Memory B cell (primary cell): Measurements from ENCODE around the gene PRPF40A.
A peak's percentile ranks its signal among the peaks of the same experiment; 100 is the strongest.

Experiments used
- ATAC-seq: fragments of 150-1000 bp; cut with Tn5 transposase; 2 replicates; pipeline ENCODE4 v1.10.0; 2021; ENCODE audit warnings: low read depth, mild to moderate bottlenecking, moderate library complexity
- DNase-seq, 2 donors: peaks; one replicate each; pipeline ENCODE4 v3.0.0; 2022; ENCODE audit warnings: low spot score in 2 of 2
- H3K27ac Mint-ChIP-seq: one replicate; pipeline ENCODE4 v1.8.0; 2022; ENCODE audit warnings: mild to moderate bottlenecking, moderate library complexity, mixed read lengths
- H3K27me3 Mint-ChIP-seq: one replicate; pipeline ENCODE4 v1.8.0; 2022; ENCODE audit warnings: mixed read lengths
- H3K36me3 Mint-ChIP-seq: one replicate; pipeline ENCODE4 v1.8.0; 2022; ENCODE audit warnings: mild to moderate bottlenecking, mixed read lengths
- H3K4me1 Mint-ChIP-seq: one replicate; pipeline ENCODE4 v1.8.0; 2022; ENCODE audit warnings: mixed read lengths
- H3K4me3 Mint-ChIP-seq: one replicate; pipeline ENCODE4 v1.8.0; 2022; ENCODE audit warnings: mild to moderate bottlenecking, moderate library complexity, mixed read lengths
- H3K9me3 Mint-ChIP-seq: one replicate; pipeline ENCODE4 v1.8.0; 2022; ENCODE audit warnings: mixed read lengths

PRPF40A gene

DNA sequence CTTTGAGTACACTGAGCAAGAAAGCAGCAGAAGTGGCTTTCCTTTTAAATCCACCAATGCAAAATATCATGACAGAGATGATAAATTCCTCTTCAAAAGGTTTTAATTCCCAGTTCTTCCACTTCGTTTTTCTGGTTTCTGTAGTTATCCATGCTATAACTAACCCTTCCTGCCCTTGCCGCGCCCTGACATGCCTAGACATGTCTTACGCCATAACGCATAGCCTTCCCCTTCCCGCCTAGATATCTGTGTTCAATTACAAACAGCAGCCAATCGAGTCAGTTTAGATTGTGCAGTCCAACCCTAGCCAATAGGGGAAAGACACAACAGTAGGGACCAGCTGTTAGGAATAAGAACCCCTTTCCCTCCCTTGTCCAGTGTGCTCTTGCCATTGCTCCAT, 16.1 kb downstream of the PRPF40A start:
- DNase-seq (no peak), ATAC-seq (no peak)
- Mint-ChIP-seq H3K27ac (no peak overlapping the region), H3K9me3 (no peaks in the 10 kb centered on the region), H3K27me3 (no peaks in the 10 kb centered on the region), H3K4me3 (no peak overlapping the region), H3K36me3 (peaks cover 19% of the 10 kb centered on the region), H3K4me1 (peaks cover 15% of the 10 kb centered on the region)

DNA sequence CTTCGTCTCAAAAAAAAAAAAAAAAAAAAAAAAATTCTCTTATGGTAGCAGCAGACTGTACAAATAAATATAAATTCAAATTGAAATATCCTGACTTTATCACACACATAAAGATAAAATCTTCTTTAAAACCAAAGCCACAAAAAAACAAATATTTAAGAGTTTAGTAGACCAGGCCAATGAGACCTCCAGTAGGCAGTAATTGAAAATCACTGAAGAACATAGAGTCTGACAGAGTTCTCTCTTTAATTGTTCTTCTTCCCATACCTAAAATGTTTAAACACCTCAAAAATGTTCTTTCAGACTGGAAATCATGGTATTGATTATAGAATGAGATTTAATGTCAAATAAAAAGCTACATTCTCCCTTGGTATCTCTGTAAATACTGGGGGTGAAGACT, 20.8 kb downstream of the PRPF40A start:
- DNase-seq (no peak), ATAC-seq (no peak)
- no peaks in the 10 kb centered on the region for H3K27me3 Mint-ChIP-seq
- no peak overlapping the region for H3K27ac Mint-ChIP-seq
- peaks cover 7% of the 10 kb centered on the region for H3K36me3 Mint-ChIP-seq
- H3K9me3 Mint-ChIP-seq, result no peaks in the 10 kb centered on the region
- H3K4me1 Mint-ChIP-seq, result peaks cover 14% of the 10 kb centered on the region
- no peak overlapping the region for H3K4me3 Mint-ChIP-seq

DNA sequence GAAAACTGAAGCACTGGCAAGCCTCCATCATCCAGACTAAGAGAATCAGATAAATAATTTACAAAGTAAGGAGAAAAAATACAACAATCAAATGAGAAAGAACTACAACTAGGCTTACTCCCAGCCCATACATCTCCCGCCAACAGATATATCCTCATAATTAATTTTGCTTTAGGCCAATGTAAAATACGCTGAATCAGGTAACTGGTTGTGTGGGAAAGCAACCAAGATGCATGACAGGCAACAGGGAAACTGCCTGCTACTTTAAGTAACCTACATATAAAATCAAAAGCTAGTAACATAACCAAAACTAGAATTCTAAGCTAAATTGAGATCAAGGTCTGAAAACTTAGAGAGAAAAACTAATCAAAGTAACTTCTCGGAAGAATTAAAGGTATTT, 21.5 kb downstream of the PRPF40A start:
- H3K9me3 Mint-ChIP-seq, result no peaks in the 10 kb centered on the region
- H3K27me3 Mint-ChIP-seq, result no peaks in the 10 kb centered on the region
- no peak overlapping the region for H3K27ac Mint-ChIP-seq
- H3K36me3 Mint-ChIP-seq, result peaks cover 3% of the 10 kb centered on the region
- no peak overlapping the region for H3K4me3 Mint-ChIP-seq
- peaks cover 14% of the 10 kb centered on the region for H3K4me1 Mint-ChIP-seq
- ATAC-seq (no peak), DNase-seq (no peak)

DNA sequence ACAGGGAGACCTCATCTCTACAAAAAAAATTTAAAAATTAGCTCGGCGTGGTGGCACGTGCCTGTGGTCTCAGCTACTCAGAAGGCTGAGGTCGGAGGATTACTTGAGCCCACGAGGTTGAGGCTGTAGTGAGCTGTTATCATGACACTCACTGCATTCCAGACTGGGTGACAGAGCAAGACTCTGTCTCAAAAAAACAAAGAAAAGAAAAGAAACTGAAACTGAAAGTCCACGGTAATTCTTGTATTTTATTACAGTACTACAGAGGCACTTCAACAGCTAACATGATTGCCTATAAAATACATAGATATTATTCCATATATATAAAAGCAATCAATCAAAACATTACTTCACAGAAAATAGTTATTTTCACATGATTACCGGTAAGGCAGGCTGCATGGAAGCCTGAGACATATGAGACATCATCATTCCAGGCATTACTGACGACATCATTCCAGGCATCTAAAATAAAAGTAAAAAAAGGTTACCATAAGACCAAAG, 23.1 kb downstream of the PRPF40A start:
- H3K9me3 Mint-ChIP-seq, result no peaks in the 10 kb centered on the region
- H3K36me3 Mint-ChIP-seq, result peaks cover 5% of the 10 kb centered on the region
- H3K4me3 Mint-ChIP-seq, result peak overlapping the region; percentile 60
- DNase-seq (peak in 1 of 2 donors; percentile 1), ATAC-seq (peak; percentile 72)
- H3K27me3 Mint-ChIP-seq, result no peaks in the 10 kb centered on the region
- H3K4me1 Mint-ChIP-seq, result peaks cover 11% of the 10 kb centered on the region
- H3K27ac Mint-ChIP-seq, result peak overlapping the region; percentile 76

DNA sequence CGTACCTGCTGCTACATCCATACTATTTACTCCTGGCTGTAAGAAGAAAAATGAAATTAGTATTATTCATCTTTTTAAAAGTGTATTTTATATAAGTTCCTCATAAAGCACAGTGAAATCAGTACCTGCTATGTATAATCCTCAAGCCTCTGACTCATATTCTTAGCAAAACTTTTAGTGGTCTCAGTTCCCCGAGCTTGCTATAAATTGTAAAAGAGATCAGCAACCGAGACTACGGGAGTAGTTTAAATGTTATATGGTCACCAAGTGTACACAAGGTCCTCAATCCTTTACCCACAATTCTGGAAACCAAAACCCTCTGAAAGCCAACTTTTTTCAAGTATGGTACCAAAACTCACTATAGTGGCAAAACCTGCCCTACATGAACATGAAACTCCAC, 24.2 kb downstream of the PRPF40A start:
- no peak for DNase-seq
- H3K4me1 Mint-ChIP-seq, result peaks cover 11% of the 10 kb centered on the region

DNA sequence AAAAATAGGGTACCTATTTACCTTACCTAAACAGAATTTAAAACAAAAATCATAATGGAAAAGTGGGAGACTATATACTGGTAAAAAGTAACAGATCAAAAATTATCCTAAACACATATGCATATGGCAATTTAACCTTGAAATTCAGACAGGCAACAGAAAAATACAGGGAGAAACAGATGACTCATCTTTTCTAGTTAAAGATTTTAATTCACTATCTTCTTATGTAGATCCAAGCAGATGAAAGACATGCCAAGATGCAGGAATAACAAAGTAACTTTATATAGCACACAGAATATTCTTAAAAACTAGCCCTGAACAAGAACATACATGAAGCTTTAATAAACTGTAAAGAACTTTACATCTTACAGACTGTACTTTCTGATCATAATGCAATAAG, 30.9 kb downstream of the PRPF40A start:
- H3K27me3 Mint-ChIP-seq, result no peaks in the 10 kb centered on the region
- H3K27ac Mint-ChIP-seq, result no peak overlapping the region
- H3K36me3 Mint-ChIP-seq, result peaks cover 13% of the 10 kb centered on the region
- H3K4me1 Mint-ChIP-seq, result peaks cover 9% of the 10 kb centered on the region
- DNase-seq (no peak), ATAC-seq (no peak)
- H3K4me3 Mint-ChIP-seq, result no peak overlapping the region
- H3K9me3 Mint-ChIP-seq, result no peaks in the 10 kb centered on the region

More for the DNA sequence above, 24.2 kb downstream of the PRPF40A start:
- no peaks in the 10 kb centered on the region for H3K27me3 Mint-ChIP-seq
- H3K9me3 Mint-ChIP-seq, result no peaks in the 10 kb centered on the region
- no peak for ATAC-seq
- H3K27ac Mint-ChIP-seq, result no peak overlapping the region
- peaks cover 5% of the 10 kb centered on the region for H3K36me3 Mint-ChIP-seq
- no peak overlapping the region for H3K4me3 Mint-ChIP-seq

DNA sequence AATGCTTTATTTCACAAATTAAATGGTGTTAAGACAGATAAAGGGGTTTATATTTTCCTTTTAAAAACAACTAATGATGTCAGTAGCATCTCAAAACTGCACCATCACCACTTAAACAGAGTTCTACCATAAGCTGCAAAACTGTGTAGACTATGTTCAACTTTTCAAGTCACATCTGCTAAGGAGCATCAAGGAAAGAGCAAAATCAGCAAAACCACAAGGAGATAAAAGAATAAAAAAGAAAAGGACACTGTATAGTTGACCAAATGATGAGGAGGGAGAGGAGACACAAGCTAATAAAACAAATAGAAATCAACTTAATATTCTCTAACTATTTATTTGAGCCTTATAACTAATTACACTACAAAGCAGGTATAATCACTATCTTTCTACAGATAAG, 33.9 kb downstream of the PRPF40A start:
- ATAC-seq (no peak), DNase-seq (no peak)
- H3K27ac Mint-ChIP-seq, result no peak overlapping the region
- no peaks in the 10 kb centered on the region for H3K27me3 Mint-ChIP-seq
- no peak overlapping the region for H3K4me3 Mint-ChIP-seq
- H3K36me3 Mint-ChIP-seq, result peaks cover 16% of the 10 kb centered on the region
- peaks cover 9% of the 10 kb centered on the region for H3K4me1 Mint-ChIP-seq
- no peaks in the 10 kb centered on the region for H3K9me3 Mint-ChIP-seq

DNA sequence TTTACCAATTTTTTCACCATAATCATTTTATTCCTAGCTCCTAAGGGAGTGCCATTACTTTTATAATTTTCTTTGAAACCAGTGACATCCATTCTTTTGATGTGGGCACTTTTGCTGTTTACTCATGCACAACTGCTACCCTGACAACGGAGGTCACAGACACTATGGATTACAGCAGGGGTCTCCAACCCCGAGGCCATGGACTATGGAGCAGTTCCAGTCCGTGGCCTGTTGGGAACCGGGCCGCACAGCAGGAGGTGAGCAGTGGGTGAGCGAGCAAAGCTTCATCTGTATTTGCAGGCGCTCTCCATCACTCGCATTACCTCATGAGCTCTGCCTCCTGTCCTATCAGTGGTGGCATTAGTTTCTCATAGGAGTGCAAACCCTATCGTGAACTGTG, 34.6 kb downstream of the PRPF40A start:
- Mint-ChIP-seq H3K36me3 (peaks cover 17% of the 10 kb centered on the region), H3K27ac (no peak overlapping the region), H3K9me3 (no peaks in the 10 kb centered on the region), H3K4me1 (peaks cover 9% of the 10 kb centered on the region), H3K27me3 (no peaks in the 10 kb centered on the region), H3K4me3 (no peak overlapping the region)
- ATAC-seq, result no peak
- DNase-seq, result no peak

DNA sequence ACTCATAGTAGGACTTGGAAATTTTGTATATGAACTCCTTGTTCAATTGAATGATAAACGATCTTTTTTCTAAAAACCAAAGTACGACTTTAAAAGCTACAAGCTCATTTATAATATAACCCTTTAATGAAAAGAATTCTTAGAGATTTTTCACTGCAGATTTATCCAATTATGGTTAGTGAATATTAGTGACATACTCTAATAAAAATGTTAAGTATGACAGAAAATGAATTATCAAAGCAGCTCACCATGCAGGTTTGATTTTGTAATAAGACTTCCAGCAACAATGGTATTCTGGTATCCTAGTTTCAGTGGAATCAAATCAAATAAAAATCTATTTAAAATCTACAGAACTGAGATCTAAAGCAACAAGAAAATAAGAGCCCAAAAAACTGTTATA, 38.5 kb downstream of the PRPF40A start:
- ATAC-seq (no peak), DNase-seq (no peak)
- peaks cover 15% of the 10 kb centered on the region for H3K36me3 Mint-ChIP-seq
- no peaks in the 10 kb centered on the region for H3K9me3 Mint-ChIP-seq
- peaks cover 3% of the 10 kb centered on the region for H3K4me1 Mint-ChIP-seq
- no peaks in the 10 kb centered on the region for H3K27me3 Mint-ChIP-seq
- no peak overlapping the region for H3K27ac Mint-ChIP-seq
- H3K4me3 Mint-ChIP-seq, result no peak overlapping the region

DNA sequence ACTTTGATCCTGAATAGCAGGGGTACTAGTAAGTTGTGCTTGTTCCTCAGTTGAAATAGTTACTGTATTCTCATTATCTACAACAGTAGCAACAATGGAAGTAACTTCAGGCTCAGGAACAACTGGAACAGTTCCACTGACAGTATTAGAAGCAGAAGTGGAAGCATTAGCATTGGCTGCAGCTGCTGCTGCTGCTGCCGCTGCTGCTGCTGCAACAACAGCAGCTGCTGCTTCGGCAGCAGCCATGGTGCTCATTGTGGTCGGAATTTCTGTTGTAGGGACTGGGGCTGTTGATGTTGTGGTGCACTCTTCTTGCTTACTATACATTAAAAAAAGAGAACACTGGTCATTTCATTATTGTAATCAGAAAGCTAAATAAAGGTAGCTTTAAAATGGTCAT, 40.8 kb downstream of the PRPF40A start:
- DNase-seq (no peak), ATAC-seq (no peak)
- H3K4me1 Mint-ChIP-seq, result no peaks in the 10 kb centered on the region
- peaks cover 20% of the 10 kb centered on the region for H3K36me3 Mint-ChIP-seq
- no peaks in the 10 kb centered on the region for H3K9me3 Mint-ChIP-seq
- H3K4me3 Mint-ChIP-seq, result no peak overlapping the region
- no peak overlapping the region for H3K27ac Mint-ChIP-seq
- H3K27me3 Mint-ChIP-seq, result no peaks in the 10 kb centered on the region

DNA sequence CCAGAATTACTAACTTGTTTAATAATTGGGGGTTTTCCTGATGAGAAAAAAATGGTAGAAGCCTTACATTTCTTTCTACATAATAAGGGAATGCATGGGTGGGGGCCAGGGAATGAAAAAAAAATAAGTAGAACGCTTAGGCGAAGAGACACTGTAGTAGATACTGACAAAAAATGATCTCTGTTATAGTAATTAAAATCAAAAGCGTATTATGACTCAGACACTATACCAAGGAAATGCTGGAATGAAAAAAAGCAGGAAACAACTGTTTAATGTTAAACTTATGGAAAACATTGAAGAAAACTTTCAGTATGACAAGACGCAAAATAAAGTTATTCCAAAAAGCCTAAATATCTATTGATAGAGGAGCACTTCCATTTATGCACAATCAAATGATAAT, 42.9 kb downstream of the PRPF40A start:
- H3K27ac Mint-ChIP-seq, result no peak overlapping the region

DNA sequence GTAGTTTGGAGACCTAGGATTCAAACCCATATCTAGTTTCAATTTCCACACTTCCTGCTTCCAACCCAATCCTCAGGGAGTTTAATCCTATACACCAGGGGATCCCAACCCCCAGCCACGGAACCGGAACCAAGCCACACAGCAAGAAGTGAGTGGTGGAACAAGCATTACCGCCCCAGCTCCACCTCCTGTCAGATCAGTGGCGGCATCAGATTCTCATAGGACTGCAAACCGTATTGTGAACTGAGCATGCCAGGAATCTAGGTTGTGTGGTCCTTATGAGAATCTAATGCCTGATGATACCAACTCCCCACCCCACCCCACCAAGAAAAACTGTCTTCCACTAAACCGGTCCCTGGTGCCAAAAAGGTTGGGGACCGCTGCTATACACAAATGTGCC, 52.5 kb downstream of the PRPF40A start:
- no peaks in the 10 kb centered on the region for H3K9me3 Mint-ChIP-seq
- H3K27me3 Mint-ChIP-seq, result no peaks in the 10 kb centered on the region
- no peak overlapping the region for H3K27ac Mint-ChIP-seq
- no peak for DNase-seq
- H3K4me3 Mint-ChIP-seq, result no peak overlapping the region
- no peaks in the 10 kb centered on the region for H3K4me1 Mint-ChIP-seq
- ATAC-seq, result no peak
- H3K36me3 Mint-ChIP-seq, result peaks cover 32% of the 10 kb centered on the region

More for the DNA sequence above, 42.9 kb downstream of the PRPF40A start:
- peaks cover 21% of the 10 kb centered on the region for H3K36me3 Mint-ChIP-seq
- DNase-seq (no peak), ATAC-seq (no peak)
- H3K4me3 Mint-ChIP-seq, result no peak overlapping the region
- no peaks in the 10 kb centered on the region for H3K4me1 Mint-ChIP-seq
- no peaks in the 10 kb centered on the region for H3K9me3 Mint-ChIP-seq
- no peaks in the 10 kb centered on the region for H3K27me3 Mint-ChIP-seq

DNA sequence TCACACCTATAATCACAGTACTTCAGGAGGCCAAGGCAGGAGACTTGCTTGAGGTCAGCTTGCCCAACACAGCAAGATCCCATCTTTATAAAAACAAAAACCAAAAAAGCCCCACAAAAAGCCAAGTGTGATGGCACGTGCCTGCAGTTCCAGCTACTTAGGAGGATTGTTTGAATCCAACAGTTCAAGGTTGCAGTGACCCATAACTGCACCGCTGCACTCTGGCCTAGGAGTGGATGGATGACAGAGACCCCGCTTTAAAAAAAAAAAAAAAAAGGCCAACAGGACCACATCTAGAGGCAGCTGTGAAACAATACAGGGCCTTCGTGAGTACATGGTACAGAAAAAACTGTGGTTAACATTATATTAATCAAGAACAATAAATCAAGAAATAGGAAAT, 56.2 kb downstream of the PRPF40A start:
- Mint-ChIP-seq H3K27ac (no peak overlapping the region), H3K9me3 (no peaks in the 10 kb centered on the region), H3K4me1 (no peaks in the 10 kb centered on the region), H3K27me3 (no peaks in the 10 kb centered on the region), H3K4me3 (no peak overlapping the region), H3K36me3 (peaks cover 29% of the 10 kb centered on the region)
- ATAC-seq (no peak), DNase-seq (no peak)

DNA sequence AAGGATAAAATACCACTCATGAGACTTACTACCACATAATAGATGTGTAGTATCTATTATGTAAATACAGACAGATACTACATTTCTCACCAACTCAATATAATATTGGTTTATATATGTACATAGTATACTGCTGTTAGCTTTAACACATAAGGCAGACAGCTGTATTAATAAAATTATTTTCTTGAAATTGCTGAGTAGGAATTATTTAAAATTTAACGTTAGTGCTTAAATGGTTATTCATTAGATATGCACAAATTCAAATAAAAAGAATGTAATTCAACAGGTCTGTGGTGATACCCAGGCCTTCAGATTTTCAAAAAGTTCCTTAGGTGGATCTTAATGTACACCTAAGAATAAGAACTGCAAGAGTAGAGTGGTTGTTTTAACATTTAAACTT, 59.0 kb downstream of the PRPF40A start:
- H3K27me3 Mint-ChIP-seq, result no peaks in the 10 kb centered on the region
- no peak for DNase-seq
- no peaks in the 10 kb centered on the region for H3K9me3 Mint-ChIP-seq
- no peak for ATAC-seq
- no peaks in the 10 kb centered on the region for H3K4me1 Mint-ChIP-seq
- peaks cover 19% of the 10 kb centered on the region for H3K36me3 Mint-ChIP-seq
- no peak overlapping the region for H3K4me3 Mint-ChIP-seq
- no peak overlapping the region for H3K27ac Mint-ChIP-seq

DNA sequence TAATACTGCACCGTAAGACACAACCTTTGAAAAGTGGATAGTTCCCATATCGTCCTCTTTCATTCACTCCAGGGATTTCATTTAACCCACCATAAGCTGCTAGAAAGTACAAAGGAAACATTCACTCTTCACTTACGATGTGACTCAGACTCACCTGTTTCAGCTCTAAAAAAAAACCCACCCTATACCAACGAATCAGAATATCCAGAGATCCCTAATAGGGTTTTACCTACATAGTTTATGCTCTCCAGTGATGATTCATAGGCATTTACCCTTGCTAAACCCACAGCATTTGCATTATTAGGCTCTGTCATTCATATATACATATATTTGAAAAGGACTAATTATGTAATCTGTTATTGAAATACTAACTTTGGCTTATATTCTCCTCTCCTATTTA, 60.2 kb downstream of the PRPF40A start:
- no peaks in the 10 kb centered on the region for H3K9me3 Mint-ChIP-seq
- no peaks in the 10 kb centered on the region for H3K27me3 Mint-ChIP-seq
- DNase-seq, result no peak
- ATAC-seq, result no peak
- no peak overlapping the region for H3K27ac Mint-ChIP-seq
- H3K4me3 Mint-ChIP-seq, result no peak overlapping the region
- peaks cover 16% of the 10 kb centered on the region for H3K36me3 Mint-ChIP-seq
- H3K4me1 Mint-ChIP-seq, result no peaks in the 10 kb centered on the region
